ENCODE measurements around the gene CTPS2. TPM values are rescaled to one million over a fixed set of nuclear protein-coding genes. Genes with fewer than 3 reads are reported as not detected.

Gene CTPS2
- total RNA-seq, 1 experiment from 2014 or later = 9.6 TPM

GRCh38 chrX:16708016-16708415, 4.5 kb downstream of the CTPS2 start:
- Histone ChIP-seq H3K36me3 (ENCODE audit: control insufficient read depth in 1 of 2, insufficient read depth in 2 of 2, low read length in 2 of 2) (no peaks in the 10 kb centered on the region; a peak in 1 of 4 replicates), H4K20me1 (ENCODE audit: insufficient read depth) (no peaks in the 10 kb centered on the region), H3K27ac (ENCODE audit: low read depth, low read length) (no peak overlapping the region), H3K27me3 (ENCODE audit: insufficient read depth, low read length) (no peaks in the 10 kb centered on the region), H3K4me2 (ENCODE audit: low read length) (no peak overlapping the region), H2AFZ (ENCODE audit: low read depth, low read length, poor library complexity, severe bottlenecking) (no peak overlapping the region), H3K9me3 (ENCODE audit: control insufficient read depth in 1 of 2, insufficient read depth in 1 of 2, low read depth in 1 of 2, low read length in 2 of 2) (no peaks in the 10 kb centered on the region), H3K4me3 (replicated peaks in 1 of 2; ENCODE audit: low read depth in 1 of 2, low read length in 2 of 2) (no peak overlapping the region), H3K9me2 (ENCODE audit: insufficient read depth) (no peaks in the 10 kb centered on the region), H3K9ac (ENCODE audit: low read length) (no peak overlapping the region), H3K79me2 (ENCODE audit: insufficient read depth, low read length) (no peaks in the 10 kb centered on the region), H3K4me1 (ENCODE audit: control insufficient read depth in 1 of 2, insufficient read depth in 2 of 2, low read length in 2 of 2) (peaks cover 0 to 7% of the 10 kb centered on the region in 2 experiments; a peak in 1 of 4 replicates)
- intact Hi-C loops (cut with micrococcal nuclease) = no loop called here
- BruUV-seq (replicated peaks) = no TSS peak
- no peak for ATAC-seq
- ChIA-PET POLR2A (no interaction called here), CTCF (no interaction called here), RAD21 (ENCODE audit: low non-redundant PET in 1 of 2, low total read pairs in 2 of 2, uncharacterized antibody in 2 of 2, unreplicated experiment in 2 of 2) (no interaction called here)
- no peak for TF ChIP-seq POLR2AphosphoS5 (IDR thresholded peaks at IDR 0.05; ENCODE audit: low read depth, low read length)
- no peak for TF ChIP-seq EZH2 (IDR thresholded peaks at IDR 0.05)
- TF ChIP-seq SIN3A (IDR thresholded peaks at IDR 0.05; ENCODE audit: low read depth) = no peak
- no peak for TF ChIP-seq RAD21 (IDR thresholded peaks at IDR 0.05; ENCODE audit: low read depth)
- no peak for TF ChIP-seq CTCF (IDR thresholded peaks at IDR 0.05 in 2 of 3, conservative IDR thresholded peaks at IDR 0.05 in 1 of 3; ENCODE audit: borderline replicate concordance in 1 of 3, insufficient read depth in 1 of 3, low read depth in 2 of 3, low read length in 2 of 3)
- no peak for TF ChIP-seq ATF3 (IDR thresholded peaks at IDR 0.05)
- TF ChIP-seq SRF (IDR thresholded peaks at IDR 0.05; ENCODE audit: low read depth) = no peak
- no peak for DNase-seq (ENCODE audit: low read depth, low spot score)

- BruUV-seq (replicated peaks) = no TSS peak
- DNase-seq (ENCODE audit: low read depth, low spot score) = no peak
- CTCF ChIA-PET = no interaction called here
- intact Hi-C loops (cut with micrococcal nuclease) = no loop called here
- ATAC-seq = no peak
- no peaks in the 10 kb centered on the region for H3K79me2 ChIP-seq (ENCODE audit: insufficient read depth, low read length)
- no peak overlapping the region for H3K4me3 ChIP-seq (replicated peaks in 1 of 2; ENCODE audit: low read depth in 1 of 2, low read length in 2 of 2)
- POLR2A ChIA-PET = no interaction called here
- no peak for TF ChIP-seq CTCF (IDR thresholded peaks at IDR 0.05 in 2 of 3, conservative IDR thresholded peaks at IDR 0.05 in 1 of 3; ENCODE audit: borderline replicate concordance in 1 of 3, insufficient read depth in 1 of 3, low read depth in 2 of 3, low read length in 2 of 3)
- TF ChIP-seq EGR1 (IDR thresholded peaks at IDR 0.05; ENCODE audit: low read depth) = no peak
- no peak for TF ChIP-seq TCF7L2 (IDR thresholded peaks at IDR 0.05; ENCODE audit: borderline replicate concordance, extremely low read depth, insufficient read depth, insufficient read length)
- no peak for TF ChIP-seq RAD21 (IDR thresholded peaks at IDR 0.05; ENCODE audit: low read depth)
- TF ChIP-seq EZH2 (IDR thresholded peaks at IDR 0.05) = no peak
- no peak for TF ChIP-seq ZFX (IDR thresholded peaks at IDR 0.05)
- TF ChIP-seq FOSL1 (IDR thresholded peaks at IDR 0.05; ENCODE audit: low read depth) = no peak
- TF ChIP-seq JUND (IDR thresholded peaks at IDR 0.05) = no peak
- TF ChIP-seq EZH2phosphoT487 (IDR thresholded peaks at IDR 0.05; ENCODE audit: borderline replicate concordance) = no peak
- TF ChIP-seq MAX (IDR thresholded peaks at IDR 0.05) = no peak
- TF ChIP-seq SIN3A (IDR thresholded peaks at IDR 0.05; ENCODE audit: low read depth) = no peak
- TF ChIP-seq SRF (IDR thresholded peaks at IDR 0.05; ENCODE audit: low read depth) = no peak
- no peak for TF ChIP-seq CBX3 (IDR thresholded peaks at IDR 0.05; ENCODE audit: low read depth)
- H3K4me1 ChIP-seq (ENCODE audit: control insufficient read depth in 1 of 2, insufficient read depth in 2 of 2, low read length in 2 of 2) = no peaks in the 10 kb centered on the region
- no peaks in the 10 kb centered on the region for H4K20me1 ChIP-seq (ENCODE audit: insufficient read depth)
- H2AFZ ChIP-seq (ENCODE audit: low read depth, low read length, poor library complexity, severe bottlenecking) = no peak overlapping the region
- no peaks in the 10 kb centered on the region for H3K9me3 ChIP-seq (ENCODE audit: control insufficient read depth in 1 of 2, insufficient read depth in 1 of 2, low read depth in 1 of 2, low read length in 2 of 2)
- no peak overlapping the region for H3K27ac ChIP-seq (ENCODE audit: low read depth, low read length)
- no peak overlapping the region for H3K4me2 ChIP-seq (ENCODE audit: low read length)
- RAD21 ChIA-PET (ENCODE audit: low non-redundant PET in 1 of 2, low total read pairs in 2 of 2, uncharacterized antibody in 2 of 2, unreplicated experiment in 2 of 2) = no interaction called here
- no peaks in the 10 kb centered on the region for H3K9me2 ChIP-seq (ENCODE audit: insufficient read depth)
- no peaks in the 10 kb centered on the region; a peak in 1 of 4 replicates for H3K36me3 ChIP-seq (ENCODE audit: control insufficient read depth in 1 of 2, insufficient read depth in 2 of 2, low read length in 2 of 2)
- H3K9ac ChIP-seq (ENCODE audit: low read length) = no peak overlapping the region
- H3K27me3 ChIP-seq (ENCODE audit: insufficient read depth, low read length) = no peaks in the 10 kb centered on the region
These were observed 7.1 kb downstream of the CTPS2 start for GRCh38 chrX:16705370-16705769.

Measured in HCT116 (cell line).